Measurements from ENCODE around the gene ZBTB16.

The ZBTB16 gene

GRCh38 chr11:114163830-114164401, 104.4 kb downstream of the ZBTB16 start:
- peak; percentile 50 to 62 for DNase-seq (ENCODE audit: low read depth in 1 of 2, low spot score in 1 of 2)
- TF ChIP-seq GABPA (IDR thresholded peaks at IDR 0.05; ENCODE audit: low read depth), result no peak
- no peak overlapping the region for H3K4me3 ChIP-seq (replicated peaks; ENCODE audit: insufficient read depth, low read length)
- peak overlapping the region; percentile 50 for H3K27ac ChIP-seq (replicated peaks)
- no peaks in the 10 kb centered on the region for H3K27me3 ChIP-seq (ENCODE audit: insufficient read depth, poor library complexity, severe bottlenecking)

GRCh38 chr11:114164546-114164945, 105.0 kb downstream of the ZBTB16 start:
- Histone ChIP-seq H3K27ac (replicated peaks) (no peak overlapping the region), H3K27me3 (ENCODE audit: insufficient read depth, poor library complexity, severe bottlenecking) (no peaks in the 10 kb centered on the region), H3K4me3 (replicated peaks; ENCODE audit: insufficient read depth, low read length) (no peak overlapping the region)
- DNase-seq (ENCODE audit: low read depth in 1 of 2, low spot score in 1 of 2), result no peak
- TF ChIP-seq POLR2AphosphoS5 (IDR thresholded peaks at IDR 0.05; ENCODE audit: low read depth), result no peak
- TF ChIP-seq SPI1 (IDR thresholded peaks at IDR 0.05; ENCODE audit: borderline replicate concordance, low read depth), result no peak
- TF ChIP-seq REST (IDR thresholded peaks at IDR 0.05; ENCODE audit: insufficient replicate concordance, low read depth), result no peak
- no peak for TF ChIP-seq GABPA (IDR thresholded peaks at IDR 0.05; ENCODE audit: low read depth)
- no peak for TF ChIP-seq CTCF (IDR thresholded peaks at IDR 0.05; ENCODE audit: insufficient read depth, low read length)

- no peaks in the 10 kb centered on the region for H3K27me3 ChIP-seq (ENCODE audit: insufficient read depth, poor library complexity, severe bottlenecking)
- DNase-seq (ENCODE audit: low read depth in 1 of 2, low spot score in 1 of 2), result no peak
- H3K4me3 ChIP-seq (replicated peaks; ENCODE audit: insufficient read depth, low read length), result no peak overlapping the region
- TF ChIP-seq REST (IDR thresholded peaks at IDR 0.05; ENCODE audit: insufficient replicate concordance, low read depth) (no peak), GABPA (IDR thresholded peaks at IDR 0.05; ENCODE audit: low read depth) (no peak), CTCF (IDR thresholded peaks at IDR 0.05; ENCODE audit: insufficient read depth, low read length) (no peak), POLR2AphosphoS5 (IDR thresholded peaks at IDR 0.05; ENCODE audit: low read depth) (no peak), SPI1 (IDR thresholded peaks at IDR 0.05; ENCODE audit: borderline replicate concordance, low read depth) (no peak)
- no peak overlapping the region for H3K27ac ChIP-seq (replicated peaks)
Measured at GRCh38 chr11:114165326-114166230, 106.1 kb downstream of the ZBTB16 start.

DNA sequence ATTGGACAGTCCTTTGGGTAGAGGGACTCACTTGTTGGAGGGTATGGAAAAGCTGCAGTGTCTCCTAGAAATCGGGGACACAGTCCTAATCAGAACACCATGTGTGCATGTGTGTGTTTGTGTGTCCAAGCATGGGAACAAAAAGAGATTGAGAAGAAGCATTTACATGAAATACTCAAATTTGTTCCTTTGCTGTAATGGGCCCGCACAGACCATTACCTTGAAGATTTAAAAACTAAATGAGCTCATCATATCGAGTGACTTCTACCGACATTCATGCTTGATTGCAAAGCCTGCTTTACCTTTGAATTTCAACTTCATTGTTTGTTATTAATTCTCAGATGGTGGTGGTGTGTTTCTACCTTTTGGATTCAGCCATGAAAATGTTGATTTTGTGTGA, 106.9 kb downstream of the ZBTB16 start:
- TF ChIP-seq POLR2AphosphoS5 (IDR thresholded peaks at IDR 0.05; ENCODE audit: low read depth) (no peak), REST (IDR thresholded peaks at IDR 0.05; ENCODE audit: insufficient replicate concordance, low read depth) (no peak), CTCF (IDR thresholded peaks at IDR 0.05; ENCODE audit: insufficient read depth, low read length) (no peak), GABPA (IDR thresholded peaks at IDR 0.05; ENCODE audit: low read depth) (no peak), SPI1 (IDR thresholded peaks at IDR 0.05; ENCODE audit: borderline replicate concordance, low read depth) (no peak)
- Histone ChIP-seq H3K27me3 (ENCODE audit: insufficient read depth, poor library complexity, severe bottlenecking) (no peaks in the 10 kb centered on the region), H3K4me3 (replicated peaks; ENCODE audit: insufficient read depth, low read length) (no peak overlapping the region), H3K27ac (replicated peaks) (peak overlapping the region; percentile 1)
- no peak for DNase-seq (ENCODE audit: low read depth in 1 of 2, low spot score in 1 of 2)

Measured in HL-60 (cell line).